ENCODE data around the gene STON2. TPM values are rescaled to one million over a fixed set of nuclear protein-coding genes. Genes with fewer than 3 reads are reported as not detected.

STON2 gene
- total and polyA plus RNA-seq, 2 of the 8 experiments (the other 6 are each of a cell fraction or from before 2014, with no cell fraction given), result 8.9 to 50.0 TPM

- no peak overlapping the region for H2BK20ac ChIP-seq (ENCODE audit: low read length)
- peaks cover 0 to 3% (median 0%) of the 10 kb centered on the region in 4 experiments; a peak in 1 of 7 replicates for H3K27me3 ChIP-seq (replicated peaks in 1 of 4; ENCODE audit: control insufficient read depth in 3 of 4, extremely low read depth in 1 of 4, insufficient read depth in 3 of 4, low read length in 3 of 4)
- DNase-seq (ENCODE audit: low read depth in 1 of 2, low spot score in 2 of 2) (no peak), FAIRE-seq (no peak)
- no peaks in the 10 kb centered on the region for H3K9me3 ChIP-seq (ENCODE audit: insufficient read depth in 2 of 2, low read depth in 1 of 2, low read length in 1 of 2)
- H2BK5ac ChIP-seq (ENCODE audit: low read depth, low read length), result no peak overlapping the region
- H3K9ac ChIP-seq (replicated peaks in 1 of 4; ENCODE audit: extremely low read depth in 1 of 4, low read depth in 3 of 4, low read length in 3 of 4), result no peak overlapping the region
- H3K27ac ChIP-seq (ENCODE audit: low read depth, low read length), result no peak overlapping the region
- H2BK15ac ChIP-seq (ENCODE audit: low read length), result no peak overlapping the region
- no peaks in the 10 kb centered on the region for H4K20me1 ChIP-seq (replicated peaks in 1 of 2; ENCODE audit: control insufficient read depth in 1 of 2, insufficient read depth in 2 of 2, low read length in 2 of 2)
- H3K36me3 ChIP-seq (ENCODE audit: control insufficient read depth in 2 of 4, insufficient read depth in 4 of 4, low read length in 3 of 4), result no peaks in the 10 kb centered on the region
- ChIA-PET CTCF (ENCODE audit: partially characterized antibody) (interaction anchor here (1.3 to 3.9 kb wide), 5 partner anchors 8 to 155 kb away, joined by 3 to 12 read pairs (median 6); no protein-coding TSS in a partner anchor), POLR2A (ENCODE audit: partially characterized antibody) (interaction anchor here (0.7 kb wide), 1 partner anchor 91 kb away, joined by 3 read pairs; no protein-coding TSS in a partner anchor)
- no peak overlapping the region for H2BK120ac ChIP-seq (replicated peaks; ENCODE audit: low read depth, low read length)
- no peak overlapping the region for H3K4ac ChIP-seq (replicated peaks; ENCODE audit: insufficient read length, low read depth, low read length)
- no peak overlapping the region for H3K4me3 ChIP-seq (ENCODE audit: extremely low read depth in 1 of 4, insufficient read depth in 2 of 4, low read depth in 3 of 4, low read length in 4 of 4)
- peaks cover 0 to 14% of the 10 kb centered on the region in 2 experiments; a peak in 2 of 4 replicates for H3K79me2 ChIP-seq (ENCODE audit: control insufficient read depth in 1 of 2, insufficient read depth in 2 of 2, low read length in 2 of 2)
- H2AK5ac ChIP-seq (ENCODE audit: low read depth, low read length), result no peak overlapping the region
- no peak overlapping the region for H3K14ac ChIP-seq (ENCODE audit: insufficient read length)
- H3K56ac ChIP-seq (replicated peaks; ENCODE audit: insufficient read length, low read depth, low read length), result no peak overlapping the region
- no peak overlapping the region for H2AFZ ChIP-seq (ENCODE audit: low read length)
- H3K18ac ChIP-seq (ENCODE audit: extremely low read depth, low read length), result no peak overlapping the region
- no peak overlapping the region for H4K5ac ChIP-seq (ENCODE audit: insufficient read length, low read depth, low read length)
- no peak overlapping the region for H4K91ac ChIP-seq (replicated peaks; ENCODE audit: insufficient read length, low read length)
- H3K4me2 ChIP-seq (ENCODE audit: insufficient read depth in 1 of 2, low read depth in 2 of 2, low read length in 2 of 2), result no peak overlapping the region
- no peak overlapping the region for H3K23ac ChIP-seq (ENCODE audit: insufficient read length)
- H2BK12ac ChIP-seq (ENCODE audit: low read depth, low read length), result no peak overlapping the region
- peaks cover 2 to 24% (median 16%) of the 10 kb centered on the region in 4 experiments; a peak in 5 of 7 replicates for H3K4me1 ChIP-seq (replicated peaks in 1 of 4; ENCODE audit: control insufficient read depth in 3 of 4, insufficient read depth in 4 of 4, low read length in 3 of 4)
- H3K23me2 ChIP-seq (ENCODE audit: low read depth, low read length), result no peaks in the 10 kb centered on the region
- WGBS, 2 experiments (ENCODE audit: extremely low coverage in 1 of 2, insufficient coverage in 1 of 2, insufficient read length in 1 of 2, insufficient replicate concordance in 2 of 2, low coverage in 1 of 2, low lambda C conversion rate in 2 of 2, missing lambda C conversion rate in 1 of 2), result 88% methylated on average over 2 of the region's 2 CpGs; no CpG with 5 or more reads in 1 of the 2 experiments
- TF ChIP-seq BCL11A (IDR thresholded peaks at IDR 0.05; ENCODE audit: low read depth in 2 of 2, low read length in 2 of 2) (no peak), JUND (IDR thresholded peaks at IDR 0.05; ENCODE audit: low read length) (no peak), HDAC2 (IDR thresholded peaks at IDR 0.05; ENCODE audit: borderline replicate concordance in 1 of 2, low read depth in 2 of 2, low read length in 2 of 2) (no peak), ATF3 (IDR thresholded peaks at IDR 0.05; ENCODE audit: insufficient read depth, low read depth, low read length) (no peak), BACH1 (IDR thresholded peaks at IDR 0.05; ENCODE audit: low read length) (no peak), SUZ12 (IDR thresholded peaks at IDR 0.05; ENCODE audit: low read length) (no peak)
- no peak overlapping the region for H4K8ac ChIP-seq (ENCODE audit: extremely low read depth, insufficient read depth, low read length)
- no peaks in the 10 kb centered on the region for H3K79me1 ChIP-seq (ENCODE audit: low read depth, low read length)
Observed at GRCh38 chr14:81309511-81309910, 90.6 kb downstream of the STON2 start.

Measured in H1 (cell line).